ENCODE data around the gene SPHK1. TPM values are rescaled to one million over a fixed set of nuclear protein-coding genes. Genes with fewer than 3 reads are reported as not detected.

SPHK1 gene
- total RNA-seq, 3 donors from 2014 or later, result 1.2 to 5.7 (median 3.3) TPM

DNA sequence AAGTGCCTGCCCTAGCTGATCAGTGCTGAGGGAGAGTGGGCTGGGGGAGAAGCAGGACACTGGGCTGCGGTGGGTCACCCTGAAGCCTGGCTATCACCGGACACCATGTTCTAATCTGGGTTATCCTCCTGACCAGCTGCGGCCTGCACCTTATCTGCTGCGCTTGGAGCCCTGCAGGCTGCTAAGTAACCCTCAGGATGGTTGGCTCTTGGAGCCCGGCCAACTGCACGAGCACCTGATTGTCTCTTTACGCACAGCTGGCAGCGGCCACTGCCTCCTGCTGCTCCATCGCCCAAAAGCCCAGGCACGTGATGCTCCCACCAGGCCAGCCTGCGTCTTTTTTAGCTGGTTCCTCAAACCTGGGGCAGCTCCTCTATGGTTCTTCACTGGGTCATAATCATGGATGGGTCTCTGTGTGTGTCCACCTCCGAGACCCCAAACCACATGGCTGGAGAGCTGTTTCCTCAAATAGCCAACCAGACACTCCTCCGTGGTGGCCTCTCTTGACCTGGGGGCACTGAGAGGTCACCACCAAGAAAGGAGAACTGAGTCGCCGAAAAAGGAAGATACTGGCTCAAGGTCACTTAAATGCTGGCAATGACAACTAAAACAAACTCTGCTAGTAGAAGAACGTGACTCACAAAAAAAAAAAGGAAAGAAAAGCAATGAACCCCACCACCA is 21.7 kb downstream of the SPHK1 start:
- ATAC-seq (peak; percentile 7), DNase-seq (peak; percentile 37 to 65 (median 46))
- H3K4me3 ChIP-seq, result no peak overlapping the region
- H3K9me3 ChIP-seq, result no peaks in the 10 kb centered on the region
- peaks cover 2% of the 10 kb centered on the region for H3K4me1 ChIP-seq (ENCODE audit: low read depth)
- intact Hi-C loops (cut with DNase I, micrococcal nuclease), result no loop called here
- H3K36me3 ChIP-seq (ENCODE audit: low read depth), result no peaks in the 10 kb centered on the region
- TF ChIP-seq, protein P1, sequence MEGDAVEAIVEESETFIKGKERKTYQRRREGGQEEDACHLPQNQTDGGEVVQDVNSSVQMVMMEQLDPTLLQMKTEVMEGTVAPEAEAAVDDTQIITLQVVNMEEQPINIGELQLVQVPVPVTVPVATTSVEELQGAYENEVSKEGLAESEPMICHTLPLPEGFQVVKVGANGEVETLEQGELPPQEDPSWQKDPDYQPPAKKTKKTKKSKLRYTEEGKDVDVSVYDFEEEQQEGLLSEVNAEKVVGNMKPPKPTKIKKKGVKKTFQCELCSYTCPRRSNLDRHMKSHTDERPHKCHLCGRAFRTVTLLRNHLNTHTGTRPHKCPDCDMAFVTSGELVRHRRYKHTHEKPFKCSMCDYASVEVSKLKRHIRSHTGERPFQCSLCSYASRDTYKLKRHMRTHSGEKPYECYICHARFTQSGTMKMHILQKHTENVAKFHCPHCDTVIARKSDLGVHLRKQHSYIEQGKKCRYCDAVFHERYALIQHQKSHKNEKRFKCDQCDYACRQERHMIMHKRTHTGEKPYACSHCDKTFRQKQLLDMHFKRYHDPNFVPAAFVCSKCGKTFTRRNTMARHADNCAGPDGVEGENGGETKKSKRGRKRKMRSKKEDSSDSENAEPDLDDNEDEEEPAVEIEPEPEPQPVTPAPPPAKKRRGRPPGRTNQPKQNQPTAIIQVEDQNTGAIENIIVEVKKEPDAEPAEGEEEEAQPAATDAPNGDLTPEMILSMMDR (IDR thresholded peaks at IDR 0.05), result no peak

DNA sequence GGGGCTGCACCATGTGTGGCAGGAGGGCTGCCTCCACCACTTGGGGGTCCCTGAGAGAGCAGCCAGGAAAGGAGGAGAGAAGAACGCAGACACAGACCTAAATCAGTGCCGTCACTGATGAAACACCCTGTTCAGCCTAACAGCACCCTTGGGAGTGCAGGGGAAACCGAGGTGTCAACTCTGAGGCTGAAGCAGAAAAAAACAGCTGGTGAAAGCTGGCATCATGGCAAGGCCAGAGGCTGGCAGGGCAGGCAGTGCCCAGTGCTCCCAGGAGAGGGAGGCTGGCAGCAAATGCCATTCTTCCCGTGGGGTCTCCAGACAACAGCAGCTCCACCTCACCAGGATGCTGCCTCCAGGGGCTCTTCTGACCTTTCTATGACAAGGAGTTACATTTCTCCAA is 23.1 kb downstream of the SPHK1 start:
- Histone ChIP-seq H3K4me1 (ENCODE audit: low read depth) (peaks cover 2% of the 10 kb centered on the region), H3K9me3 (no peaks in the 10 kb centered on the region), H3K36me3 (ENCODE audit: low read depth) (no peaks in the 10 kb centered on the region), H3K4me3 (no peak overlapping the region)
- no peak for ATAC-seq
- DNase-seq, result peak in 1 of 3 donors; percentile 17
- TF ChIP-seq, protein P1 (IDR thresholded peaks at IDR 0.05), result no peak
- intact Hi-C loops (cut with DNase I, micrococcal nuclease), result no loop called here

DNA sequence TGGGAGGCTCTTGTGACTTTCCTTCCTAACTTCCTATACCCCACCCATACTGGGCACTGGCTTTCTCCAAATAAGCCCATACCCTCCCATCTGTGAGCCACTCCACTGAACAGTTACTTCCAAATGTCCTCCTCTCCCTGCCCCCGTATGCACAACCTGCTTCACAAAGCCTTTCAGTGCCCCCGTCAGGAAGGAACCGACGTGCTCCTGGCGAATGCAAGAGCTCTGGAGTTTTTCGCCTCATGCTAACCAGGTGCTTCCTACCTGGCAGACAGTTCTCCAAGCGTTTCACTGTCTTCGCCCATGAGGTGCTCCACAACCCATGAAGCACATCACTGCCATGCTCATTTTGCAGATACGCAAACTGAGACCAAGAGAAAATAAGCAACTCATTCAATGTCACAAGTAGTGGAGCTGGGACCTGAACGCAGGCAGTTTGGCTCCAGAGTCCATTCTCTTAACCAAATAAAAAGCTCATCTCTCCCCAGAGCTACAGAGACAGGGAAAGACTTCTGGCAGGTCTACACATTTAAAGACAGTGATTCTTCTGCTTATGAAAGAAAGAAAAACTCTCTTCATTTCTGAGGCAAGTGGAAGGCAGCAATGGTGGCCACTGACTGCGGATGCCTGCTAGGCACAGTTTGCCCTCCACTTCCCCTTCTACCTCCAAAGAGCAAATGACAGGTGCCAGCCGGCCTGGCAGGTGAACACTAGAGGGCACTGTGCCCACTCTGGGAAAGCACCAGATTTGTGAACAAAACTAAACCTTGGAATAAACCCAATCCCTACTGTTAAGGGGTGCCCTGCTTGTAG is 23.8 kb downstream of the SPHK1 start:
- DNase-seq, result peak; percentile 73 to 84 (median 82)
- ATAC-seq, result peak; percentile 90
- intact Hi-C loops (cut with DNase I, micrococcal nuclease), result no loop called here
- TF ChIP-seq, protein P1 (IDR thresholded peaks at IDR 0.05), result peak; percentile 74
- H3K9me3 ChIP-seq, result no peaks in the 10 kb centered on the region
- no peak overlapping the region for H3K4me3 ChIP-seq
- peaks cover 2% of the 10 kb centered on the region for H3K4me1 ChIP-seq (ENCODE audit: low read depth)
- H3K36me3 ChIP-seq (ENCODE audit: low read depth), result no peaks in the 10 kb centered on the region

DNA sequence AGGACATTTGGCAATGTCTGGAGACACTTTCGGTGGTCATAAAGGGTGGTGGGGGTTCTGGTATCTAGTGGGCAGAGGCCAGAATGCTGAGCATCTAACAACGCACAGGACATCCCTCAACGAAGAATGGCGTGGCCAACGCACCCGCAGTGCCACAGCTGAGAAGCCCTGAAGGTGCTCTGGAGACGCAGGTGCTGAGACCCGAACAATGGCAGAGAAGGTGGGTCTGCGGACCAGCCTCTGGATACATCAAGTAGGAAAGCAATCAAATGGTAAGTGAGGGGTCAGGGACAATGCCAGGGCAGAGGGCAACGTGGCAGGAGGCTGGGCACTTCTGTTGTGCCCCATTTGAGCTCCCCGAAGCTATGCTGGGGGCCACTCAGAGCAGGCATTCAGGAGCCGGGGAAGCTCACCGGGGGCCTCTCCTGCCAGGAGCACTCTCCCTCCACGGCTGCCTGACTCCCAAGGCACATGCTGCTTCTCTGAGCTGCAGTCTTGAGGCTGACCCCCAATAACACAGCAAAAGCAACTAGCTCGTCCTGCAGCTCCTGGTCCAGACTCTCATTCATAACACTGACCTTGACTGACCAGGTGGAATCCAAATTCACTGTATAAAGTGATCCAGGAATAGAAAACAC is 26.0 kb downstream of the SPHK1 start:
- Histone ChIP-seq H3K36me3 (ENCODE audit: low read depth) (no peaks in the 10 kb centered on the region), H3K4me3 (no peak overlapping the region), H3K9me3 (no peaks in the 10 kb centered on the region), H3K4me1 (ENCODE audit: low read depth) (peaks cover 2% of the 10 kb centered on the region)
- TF ChIP-seq, protein P1 (IDR thresholded peaks at IDR 0.05), result no peak
- ATAC-seq (no peak), DNase-seq (peak in 1 of 3 donors; percentile 28)
- intact Hi-C loops (cut with DNase I, micrococcal nuclease), result no loop called here

DNA sequence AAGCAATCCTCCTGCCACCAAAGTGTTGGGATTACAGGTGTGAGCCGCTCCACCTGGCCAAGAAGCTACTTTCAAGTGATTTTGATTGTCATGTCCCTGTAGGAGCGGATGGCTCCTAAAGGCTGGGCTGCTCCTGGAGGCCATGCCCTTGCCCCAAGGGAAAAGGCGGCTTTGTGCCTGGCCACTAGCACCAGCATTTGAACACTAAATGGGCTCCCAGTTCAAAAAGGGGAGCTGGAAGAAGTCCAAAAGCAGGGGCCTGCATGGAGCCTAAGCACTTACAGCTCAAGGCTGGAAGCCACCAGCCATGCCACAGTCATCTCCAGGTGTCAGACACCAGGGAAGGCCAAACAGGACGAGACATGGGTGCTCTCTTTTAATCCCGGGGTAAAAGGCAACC is 26.8 kb downstream of the SPHK1 start:
- ATAC-seq (no peak), DNase-seq (peak in 1 of 3 donors; percentile 21)
- intact Hi-C loops (cut with DNase I, micrococcal nuclease), result no loop called here
- Histone ChIP-seq H3K4me3 (no peak overlapping the region), H3K9me3 (no peaks in the 10 kb centered on the region), H3K4me1 (ENCODE audit: low read depth) (no peaks in the 10 kb centered on the region), H3K36me3 (ENCODE audit: low read depth) (no peaks in the 10 kb centered on the region)
- TF ChIP-seq, protein P1 (IDR thresholded peaks at IDR 0.05), result no peak

All from mucosa of descending colon (tissue), 3 donors.